HepG2 (cell line): ENCODE measurements around the gene AGRN.

Experiments used
- CTCF ChIP-seq: sonication (generic); formaldehyde crosslinking; IDR thresholded peaks from 2 replicates; pipeline ENCODE4 v1.5.0; 2020; ENCODE audit warnings: mild to moderate bottlenecking, missing genetic modification reagents, moderate library complexity
- EZH2 ChIP-seq: conservative IDR thresholded peaks from 2 replicates; pipeline ENCODE4 v1.6.1; 2012; ENCODE audit warnings: mild to moderate bottlenecking, low read depth, low read length, moderate library complexity
- FOXP1 ChIP-seq, 2 experiments: fragments of 450-650 bp in 1 of 2; IDR thresholded peaks; 2 replicates each; pipeline ENCODE4 v1.6.1; 2017 to 2018; ENCODE audit warnings: antibody characterized with exemption in 1 of 2
- GABPA ChIP-seq, 2 experiments: IDR thresholded peaks; 2 replicates each; pipeline ENCODE4 v1.6.1; 2011 to 2016; ENCODE audit warnings: low read depth in 2 of 2, low read length in 1 of 2, missing biosample characterization in 1 of 2, missing genetic modification characterization in 1 of 2
- MAFK ChIP-seq, 2 experiments: IDR thresholded peaks in 1 of 2; conservative IDR thresholded peaks in 1 of 2; 2 replicates each; pipeline ENCODE4 v1.6.1; 2011; ENCODE audit warnings: improper control_type of control experiment in 2 of 2, low read length in 2 of 2
- NFYC ChIP-seq: IDR thresholded peaks from 2 replicates; pipeline ENCODE4 v1.6.1; 2016; ENCODE audit warnings: missing genetic modification reagents, missing compliant biosample characterization
- POLR2A ChIP-seq, 2 experiments: IDR thresholded peaks; 2 replicates each; pipeline ENCODE4 v1.6.1; 2011; ENCODE audit warnings: low read depth in 2 of 2, low read length in 2 of 2, mild to moderate bottlenecking in 1 of 2, moderate library complexity in 1 of 2; ENCODE audit not compliant: insufficient read depth in 1 of 2
- RBFOX2 ChIP-seq: fragments of 200-400 bp; formaldehyde crosslinking; IDR thresholded peaks from 2 replicates; pipeline ENCODE4 v1.6.1; 2017; ENCODE audit warnings: low read depth, mild to moderate bottlenecking, low read length
- SIN3B ChIP-seq: fragments of 150-350 bp; IDR thresholded peaks from 2 replicates; pipeline ENCODE4 v1.6.1; 2014; ENCODE audit warnings: low read length
- ZBTB8A ChIP-seq: sonication (generic); formaldehyde crosslinking; IDR thresholded peaks from 2 replicates; pipeline ENCODE4 v1.4.0; 2020; ENCODE audit warnings: mild to moderate bottlenecking, low read depth, missing genetic modification reagents, borderline replicate concordance
- ZKSCAN1 ChIP-seq: fragments of 150-350 bp; IDR thresholded peaks from 2 replicates; pipeline ENCODE4 v1.6.1; 2014; ENCODE audit warnings: low read length
- ZNF576 ChIP-seq: sonication (generic); formaldehyde crosslinking; IDR thresholded peaks from 2 replicates; pipeline ENCODE4 v1.4.0; 2020; ENCODE audit warnings: mild to moderate bottlenecking, missing genetic modification reagents
- ZNF737 ChIP-seq: sonication (generic); formaldehyde crosslinking; IDR thresholded peaks from 2 replicates; pipeline ENCODE4 v1.5.0; 2020; ENCODE audit warnings: missing genetic modification reagents, mild to moderate bottlenecking, borderline replicate concordance

GRCh38 chr1:1089731-1090423 lies 70.0 kb downstream of the AGRN start:
- no peak for TF ChIP-seq NFYC (CRISPR knock-in tag)
- TF ChIP-seq SIN3B = no peak
- no peak for TF ChIP-seq FOXP1 (IDR thresholded peaks at IDR 0.05)
- no peak for TF ChIP-seq FOXP1 (CRISPR knock-in tag; IDR thresholded peaks at IDR 0.05)
- no peak for TF ChIP-seq ZKSCAN1
- no peak for TF ChIP-seq ZBTB8A
- TF ChIP-seq CTCF (CRISPR knock-in tag) = no peak
- TF ChIP-seq EZH2 = no peak
- no peak for TF ChIP-seq RBFOX2
- TF ChIP-seq MAFK (conservative IDR thresholded peaks at IDR 0.05 in 1 of 2, IDR thresholded peaks at IDR 0.05 in 1 of 2; ENCODE audit: low read length in 2 of 2) = no peak
- TF ChIP-seq GABPA (IDR thresholded peaks at IDR 0.05; ENCODE audit: low read depth, low read length) = no peak
- TF ChIP-seq GABPA (CRISPR knock-in tag; IDR thresholded peaks at IDR 0.05; ENCODE audit: low read depth) = no peak
- TF ChIP-seq ZNF737 (CRISPR knock-in tag) = no peak
- no peak for TF ChIP-seq ZNF576
- no peak for TF ChIP-seq POLR2A (IDR thresholded peaks at IDR 0.05; ENCODE audit: insufficient read depth in 1 of 2, low read depth in 2 of 2, low read length in 2 of 2)
